ENCODE data around the gene SNRPA1. TPM values are rescaled to one million over a fixed set of nuclear protein-coding genes. Genes with fewer than 3 reads are reported as not detected.

SNRPA1 gene
- total RNA-seq, 1 experiment from 2014 or later, result 99.5 TPM

- H3K4me1 Mint-ChIP-seq (ENCODE audit: insufficient read depth, unreplicated experiment), result no peaks in the 10 kb centered on the region
- H3K4me3 Mint-ChIP-seq (ENCODE audit: unreplicated experiment), result no peak overlapping the region
- no peaks in the 10 kb centered on the region for H3K27me3 Mint-ChIP-seq (ENCODE audit: insufficient read depth, unreplicated experiment)
- no peak for DNase-seq (ENCODE audit: unreplicated experiment)
- TF ChIP-seq, protein P1, sequence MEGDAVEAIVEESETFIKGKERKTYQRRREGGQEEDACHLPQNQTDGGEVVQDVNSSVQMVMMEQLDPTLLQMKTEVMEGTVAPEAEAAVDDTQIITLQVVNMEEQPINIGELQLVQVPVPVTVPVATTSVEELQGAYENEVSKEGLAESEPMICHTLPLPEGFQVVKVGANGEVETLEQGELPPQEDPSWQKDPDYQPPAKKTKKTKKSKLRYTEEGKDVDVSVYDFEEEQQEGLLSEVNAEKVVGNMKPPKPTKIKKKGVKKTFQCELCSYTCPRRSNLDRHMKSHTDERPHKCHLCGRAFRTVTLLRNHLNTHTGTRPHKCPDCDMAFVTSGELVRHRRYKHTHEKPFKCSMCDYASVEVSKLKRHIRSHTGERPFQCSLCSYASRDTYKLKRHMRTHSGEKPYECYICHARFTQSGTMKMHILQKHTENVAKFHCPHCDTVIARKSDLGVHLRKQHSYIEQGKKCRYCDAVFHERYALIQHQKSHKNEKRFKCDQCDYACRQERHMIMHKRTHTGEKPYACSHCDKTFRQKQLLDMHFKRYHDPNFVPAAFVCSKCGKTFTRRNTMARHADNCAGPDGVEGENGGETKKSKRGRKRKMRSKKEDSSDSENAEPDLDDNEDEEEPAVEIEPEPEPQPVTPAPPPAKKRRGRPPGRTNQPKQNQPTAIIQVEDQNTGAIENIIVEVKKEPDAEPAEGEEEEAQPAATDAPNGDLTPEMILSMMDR (IDR thresholded peaks at IDR 0.05; ENCODE audit: unreplicated experiment), result no peak
- H3K27ac Mint-ChIP-seq (ENCODE audit: low read depth, unreplicated experiment), result no peak overlapping the region
- H3K9me3 Mint-ChIP-seq (ENCODE audit: unreplicated experiment), result no peaks in the 10 kb centered on the region
- H3K36me3 Mint-ChIP-seq (ENCODE audit: insufficient read depth, unreplicated experiment), result no peaks in the 10 kb centered on the region
- POLR2A ChIA-PET, result no interaction called here
- CTCF ChIA-PET, result no interaction called here
- no TSS peak for BruUV-seq (replicated peaks)
- intact Hi-C loops (cut with micrococcal nuclease), result no loop called here
Measured at GRCh38 chr15:101329309-101329863, 34.3 kb upstream of the SNRPA1 start.

- H3K4me1 Mint-ChIP-seq (ENCODE audit: insufficient read depth, unreplicated experiment), result no peaks in the 10 kb centered on the region
- CTCF ChIA-PET, result interaction anchor here (0.7 kb wide), 1 partner anchor 19 kb away, joined by 3 read pairs; no protein-coding TSS in a partner anchor
- BruUV-seq (replicated peaks), result no TSS peak
- no peak overlapping the region for H3K4me3 Mint-ChIP-seq (ENCODE audit: unreplicated experiment)
- no peak overlapping the region for H3K27ac Mint-ChIP-seq (ENCODE audit: low read depth, unreplicated experiment)
- POLR2A ChIA-PET, result no interaction called here
- no peaks in the 10 kb centered on the region for H3K27me3 Mint-ChIP-seq (ENCODE audit: insufficient read depth, unreplicated experiment)
- no peaks in the 10 kb centered on the region for H3K9me3 Mint-ChIP-seq (ENCODE audit: unreplicated experiment)
- intact Hi-C loops (cut with micrococcal nuclease), result no loop called here
- no peaks in the 10 kb centered on the region for H3K36me3 Mint-ChIP-seq (ENCODE audit: insufficient read depth, unreplicated experiment)
- no peak for DNase-seq (ENCODE audit: unreplicated experiment)
- TF ChIP-seq, protein P1 (IDR thresholded peaks at IDR 0.05; ENCODE audit: unreplicated experiment), result no peak
Measured at GRCh38 chr15:101328001-101328400, 33.0 kb upstream of the SNRPA1 start.

DNA sequence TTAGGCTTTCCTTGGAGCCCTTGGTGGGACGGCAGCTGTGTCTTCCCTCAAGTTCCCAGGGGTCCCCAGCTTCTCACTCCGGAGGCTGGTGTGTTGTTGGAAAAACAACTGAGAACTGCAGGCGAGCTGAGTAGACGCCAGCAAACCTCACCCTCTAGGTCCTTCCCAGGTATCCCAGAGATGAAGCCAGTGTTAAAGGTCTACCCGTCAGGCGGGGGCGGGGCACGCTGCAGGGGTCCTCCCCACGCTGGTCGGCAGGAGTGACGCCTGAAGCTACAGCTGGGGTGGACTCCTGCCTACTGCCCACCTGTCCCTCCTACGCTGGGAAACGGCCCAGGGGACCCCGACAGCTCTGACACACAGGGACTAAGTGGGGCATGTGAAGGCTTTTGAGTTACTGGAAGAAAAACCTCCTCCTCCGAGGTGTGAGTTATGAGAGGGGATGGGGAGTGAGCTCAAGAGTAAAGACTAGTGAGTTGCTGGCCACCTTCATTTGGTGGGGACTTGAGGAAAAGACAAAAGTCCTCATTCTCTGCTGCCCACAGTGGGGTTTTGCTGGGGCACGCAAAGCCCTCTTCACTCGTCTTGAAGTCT lies 32.2 kb upstream of the SNRPA1 start:
- intact Hi-C loops (cut with micrococcal nuclease), result no loop called here
- ChIA-PET CTCF (interaction anchor here (0.8 kb wide), 1 partner anchor 51 kb away, joined by 3 read pairs; no protein-coding TSS in a partner anchor), POLR2A (no interaction called here)
- Mint-ChIP-seq H3K4me3 (ENCODE audit: unreplicated experiment) (no peak overlapping the region), H3K4me1 (ENCODE audit: insufficient read depth, unreplicated experiment) (no peaks in the 10 kb centered on the region), H3K27ac (ENCODE audit: low read depth, unreplicated experiment) (no peak overlapping the region), H3K27me3 (ENCODE audit: insufficient read depth, unreplicated experiment) (no peaks in the 10 kb centered on the region), H3K36me3 (ENCODE audit: insufficient read depth, unreplicated experiment) (peaks cover 3% of the 10 kb centered on the region), H3K9me3 (ENCODE audit: unreplicated experiment) (no peaks in the 10 kb centered on the region)
- DNase-seq (ENCODE audit: unreplicated experiment), result no peak
- BruUV-seq (replicated peaks), result no TSS peak
- TF ChIP-seq, protein P1 (IDR thresholded peaks at IDR 0.05; ENCODE audit: unreplicated experiment), result no peak

DNA sequence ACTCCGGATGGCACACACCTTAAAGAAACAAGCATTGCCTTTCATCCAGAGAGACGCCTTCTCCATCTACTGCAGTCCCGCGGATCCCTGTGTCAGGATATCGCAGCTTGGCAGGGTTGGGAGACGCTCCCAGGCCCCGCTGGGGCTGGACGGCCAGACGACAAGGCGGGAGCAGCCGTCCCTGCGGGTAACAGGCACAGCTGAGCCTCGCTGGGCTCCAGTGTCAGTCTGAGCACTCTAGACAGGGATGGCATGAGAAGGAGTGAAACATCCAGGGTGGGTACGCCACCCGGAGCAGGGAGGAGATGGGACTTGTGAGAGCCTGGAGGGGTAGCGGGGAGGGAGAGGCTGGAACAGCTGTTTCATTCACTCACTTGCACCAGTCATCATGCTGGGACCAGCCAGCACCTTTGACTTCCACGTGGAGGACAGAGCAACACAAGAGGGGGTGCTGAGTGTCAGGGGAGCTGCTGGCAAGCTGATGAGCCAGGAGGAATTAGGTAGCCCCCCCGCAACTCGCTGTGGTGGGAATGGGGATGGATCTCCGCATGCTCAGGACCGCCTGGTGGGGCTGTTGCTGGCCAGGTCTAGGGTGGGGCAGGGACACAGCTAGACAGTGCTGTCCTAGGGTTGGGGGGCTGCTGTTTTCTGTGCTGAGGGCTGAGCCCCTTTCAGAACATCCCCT lies 31.6 kb upstream of the SNRPA1 start:
- TF ChIP-seq, protein P1 (IDR thresholded peaks at IDR 0.05; ENCODE audit: unreplicated experiment), result no peak
- Mint-ChIP-seq H3K4me1 (ENCODE audit: insufficient read depth, unreplicated experiment) (no peaks in the 10 kb centered on the region), H3K27me3 (ENCODE audit: insufficient read depth, unreplicated experiment) (no peaks in the 10 kb centered on the region), H3K27ac (ENCODE audit: low read depth, unreplicated experiment) (no peak overlapping the region), H3K9me3 (ENCODE audit: unreplicated experiment) (no peaks in the 10 kb centered on the region), H3K4me3 (ENCODE audit: unreplicated experiment) (no peak overlapping the region), H3K36me3 (ENCODE audit: insufficient read depth, unreplicated experiment) (peaks cover 5% of the 10 kb centered on the region)
- ChIA-PET CTCF (interaction anchor here (0.8 kb wide), 1 partner anchor 51 kb away, joined by 3 read pairs; no protein-coding TSS in a partner anchor), POLR2A (no interaction called here)
- intact Hi-C loops (cut with micrococcal nuclease), result no loop called here
- BruUV-seq (replicated peaks), result no TSS peak
- DNase-seq (ENCODE audit: unreplicated experiment), result no peak
